ENCODE results near the gene EFR3B. TPM values are rescaled to one million over a fixed set of nuclear protein-coding genes. Genes with fewer than 3 reads are reported as not detected.
A peak's percentile ranks its signal among the peaks of the same experiment; 100 is the strongest.

The EFR3B gene
- total RNA-seq, 1 donor from 2014 or later, result 22.9 TPM

- Mint-ChIP-seq H3K27me3 (ENCODE audit: unreplicated experiment) (peaks cover 21% of the 10 kb centered on the region), H3K4me1 (ENCODE audit: low read depth, unreplicated experiment) (peaks cover 20% of the 10 kb centered on the region), H3K36me3 (ENCODE audit: unreplicated experiment) (no peaks in the 10 kb centered on the region), H3K27ac (ENCODE audit: unreplicated experiment) (peak overlapping the region; percentile 18), H3K4me3 (ENCODE audit: unreplicated experiment) (peak overlapping the region; percentile 57), H3K9me3 (ENCODE audit: unreplicated experiment) (peaks cover 3% of the 10 kb centered on the region)
- TF ChIP-seq, protein P1, sequence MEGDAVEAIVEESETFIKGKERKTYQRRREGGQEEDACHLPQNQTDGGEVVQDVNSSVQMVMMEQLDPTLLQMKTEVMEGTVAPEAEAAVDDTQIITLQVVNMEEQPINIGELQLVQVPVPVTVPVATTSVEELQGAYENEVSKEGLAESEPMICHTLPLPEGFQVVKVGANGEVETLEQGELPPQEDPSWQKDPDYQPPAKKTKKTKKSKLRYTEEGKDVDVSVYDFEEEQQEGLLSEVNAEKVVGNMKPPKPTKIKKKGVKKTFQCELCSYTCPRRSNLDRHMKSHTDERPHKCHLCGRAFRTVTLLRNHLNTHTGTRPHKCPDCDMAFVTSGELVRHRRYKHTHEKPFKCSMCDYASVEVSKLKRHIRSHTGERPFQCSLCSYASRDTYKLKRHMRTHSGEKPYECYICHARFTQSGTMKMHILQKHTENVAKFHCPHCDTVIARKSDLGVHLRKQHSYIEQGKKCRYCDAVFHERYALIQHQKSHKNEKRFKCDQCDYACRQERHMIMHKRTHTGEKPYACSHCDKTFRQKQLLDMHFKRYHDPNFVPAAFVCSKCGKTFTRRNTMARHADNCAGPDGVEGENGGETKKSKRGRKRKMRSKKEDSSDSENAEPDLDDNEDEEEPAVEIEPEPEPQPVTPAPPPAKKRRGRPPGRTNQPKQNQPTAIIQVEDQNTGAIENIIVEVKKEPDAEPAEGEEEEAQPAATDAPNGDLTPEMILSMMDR (IDR thresholded peaks at IDR 0.05; ENCODE audit: partially characterized antibody, unreplicated experiment), result no peak
- no peak for DNase-seq
Measured at GRCh38 chr2:25176541-25177181, 134.8 kb downstream of the EFR3B start.

- Mint-ChIP-seq H3K4me1 (ENCODE audit: low read depth, unreplicated experiment) (peaks cover 20% of the 10 kb centered on the region), H3K4me3 (ENCODE audit: unreplicated experiment) (peak overlapping the region; percentile 57), H3K27ac (ENCODE audit: unreplicated experiment) (peak overlapping the region; percentile 18), H3K27me3 (ENCODE audit: unreplicated experiment) (peaks cover 20% of the 10 kb centered on the region), H3K9me3 (ENCODE audit: unreplicated experiment) (peaks cover 3% of the 10 kb centered on the region), H3K36me3 (ENCODE audit: unreplicated experiment) (no peaks in the 10 kb centered on the region)
- TF ChIP-seq, protein P1 (IDR thresholded peaks at IDR 0.05; ENCODE audit: partially characterized antibody, unreplicated experiment), result no peak
- DNase-seq, result peak; percentile 70
Measured at GRCh38 chr2:25177211-25177611, 135.3 kb downstream of the EFR3B start.

DNA sequence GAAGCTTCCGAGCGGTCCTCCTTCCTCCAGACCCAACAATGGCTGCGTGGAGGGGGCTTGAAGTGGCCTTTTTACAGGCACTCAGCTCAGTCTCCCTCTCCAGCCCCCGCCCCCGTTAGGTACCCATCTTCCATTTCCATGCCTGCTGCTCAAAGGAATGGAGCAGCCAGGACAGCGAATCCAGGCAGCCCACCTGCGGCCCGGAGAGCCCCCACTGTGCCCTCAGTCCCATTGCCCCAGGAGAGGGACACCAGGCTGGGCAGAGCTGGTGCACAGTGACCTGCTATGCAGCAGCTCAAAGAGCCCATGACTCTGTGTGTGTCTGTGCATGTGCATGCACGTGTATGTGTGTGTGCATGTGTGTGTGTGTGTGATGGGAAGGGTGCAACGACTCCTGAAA is 137.1 kb downstream of the EFR3B start:
- H3K4me1 Mint-ChIP-seq (ENCODE audit: low read depth, unreplicated experiment), result peaks cover 20% of the 10 kb centered on the region
- no peaks in the 10 kb centered on the region for H3K36me3 Mint-ChIP-seq (ENCODE audit: unreplicated experiment)
- H3K27ac Mint-ChIP-seq (ENCODE audit: unreplicated experiment), result no peak overlapping the region
- TF ChIP-seq, protein P1 (IDR thresholded peaks at IDR 0.05; ENCODE audit: partially characterized antibody, unreplicated experiment), result no peak
- H3K4me3 Mint-ChIP-seq (ENCODE audit: unreplicated experiment), result no peak overlapping the region
- no peak for DNase-seq
- peaks cover 15% of the 10 kb centered on the region for H3K27me3 Mint-ChIP-seq (ENCODE audit: unreplicated experiment)
- H3K9me3 Mint-ChIP-seq (ENCODE audit: unreplicated experiment), result peaks cover 3% of the 10 kb centered on the region

GRCh38 chr2:25184254-25184653 is 142.4 kb downstream of the EFR3B start:
- H3K27me3 Mint-ChIP-seq (ENCODE audit: unreplicated experiment), result no peaks in the 10 kb centered on the region
- TF ChIP-seq, protein P1 (IDR thresholded peaks at IDR 0.05; ENCODE audit: partially characterized antibody, unreplicated experiment), result no peak
- no peak overlapping the region for H3K4me3 Mint-ChIP-seq (ENCODE audit: unreplicated experiment)
- H3K36me3 Mint-ChIP-seq (ENCODE audit: unreplicated experiment), result no peaks in the 10 kb centered on the region
- H3K9me3 Mint-ChIP-seq (ENCODE audit: unreplicated experiment), result no peaks in the 10 kb centered on the region
- no peak for DNase-seq
- peaks cover 8% of the 10 kb centered on the region for H3K4me1 Mint-ChIP-seq (ENCODE audit: low read depth, unreplicated experiment)
- no peak overlapping the region for H3K27ac Mint-ChIP-seq (ENCODE audit: unreplicated experiment)

DNA sequence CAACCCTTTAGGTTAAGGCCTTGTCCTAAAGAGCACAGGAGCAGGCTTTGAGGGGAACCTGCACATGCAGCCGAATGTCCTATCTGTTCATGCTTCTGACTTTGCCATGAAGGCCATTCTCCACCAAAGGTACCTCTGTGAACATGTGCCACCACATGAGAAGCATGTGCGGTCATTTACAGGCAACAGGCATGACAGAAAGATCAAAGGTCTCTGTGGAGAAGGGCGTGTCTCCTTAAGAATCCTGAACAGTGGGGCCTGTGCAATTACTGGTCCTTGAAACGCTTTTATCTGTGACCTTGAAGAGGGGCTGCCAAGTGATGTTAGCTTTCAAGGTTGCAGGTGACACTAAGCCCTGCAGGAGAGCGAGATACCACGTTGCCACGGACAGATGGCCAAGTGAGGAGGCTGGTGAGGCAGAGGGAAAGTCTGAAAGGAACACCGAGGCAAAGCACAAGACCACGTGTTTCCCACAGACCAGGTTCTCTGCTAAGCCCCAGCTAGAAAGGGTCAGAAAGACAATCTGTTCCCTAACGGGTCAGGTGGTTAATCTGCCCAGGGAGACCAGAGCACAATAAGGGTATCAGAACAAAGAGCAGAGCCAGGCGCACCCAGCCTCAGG is 146.0 kb downstream of the EFR3B start:
- TF ChIP-seq, protein P1 (IDR thresholded peaks at IDR 0.05; ENCODE audit: partially characterized antibody, unreplicated experiment), result no peak
- H3K4me3 Mint-ChIP-seq (ENCODE audit: unreplicated experiment), result no peak overlapping the region
- H3K27ac Mint-ChIP-seq (ENCODE audit: unreplicated experiment), result peak overlapping the region; percentile 36
- H3K36me3 Mint-ChIP-seq (ENCODE audit: unreplicated experiment), result no peaks in the 10 kb centered on the region
- peaks cover 15% of the 10 kb centered on the region for H3K4me1 Mint-ChIP-seq (ENCODE audit: low read depth, unreplicated experiment)
- H3K9me3 Mint-ChIP-seq (ENCODE audit: unreplicated experiment), result no peaks in the 10 kb centered on the region
- no peak for DNase-seq
- peaks cover 3% of the 10 kb centered on the region for H3K27me3 Mint-ChIP-seq (ENCODE audit: unreplicated experiment)

Data from glutamatergic neuron (in vitro differentiated cells).